Mucosa of descending colon (tissue), 3 donors: ENCODE results near the gene DNAAF1. TPM values are rescaled to one million over a fixed set of nuclear protein-coding genes. Genes with fewer than 3 reads are reported as not detected.

Experiments
- ATAC-seq: fragments of 200-7000 bp; cut with Tn5 transposase; one replicate; pipeline ENCODE4 v1.9.1; 2020; ENCODE audit warnings: mild to moderate bottlenecking, moderate library complexity
- DNase-seq, 3 donors: peaks; one replicate each; pipeline ENCODE4 v3.0.0-alpha.2; 2020
- H3K36me3 ChIP-seq: fragments of 200-600 bp; one replicate; pipeline ENCODE4 v1.8.0; 2021; ENCODE audit warnings: low read depth, mild to moderate bottlenecking
- H3K4me1 ChIP-seq: fragments of 200-600 bp; one replicate; pipeline ENCODE4 v1.8.0; 2021; ENCODE audit warnings: low read depth, mild to moderate bottlenecking
- H3K4me3 ChIP-seq: fragments of 200-600 bp; one replicate; pipeline ENCODE4 v1.8.0; 2021; ENCODE audit warnings: mild to moderate bottlenecking
- H3K9me3 ChIP-seq: fragments of 200-600 bp; one replicate; pipeline ENCODE4 v1.8.0; 2021; ENCODE audit warnings: mild to moderate bottlenecking
- intact Hi-C, 2 donors: fragments of 100-400 bp; cut with DNase I in 1 of 2; cut with micrococcal nuclease in 1 of 2; formaldehyde crosslinking; loops; one replicate each; pipeline versions ENCODE4 v1.11.0 to v1.11.1; 2022; cut with DNase I, micrococcal nuclease
- total RNA-seq, 3 donors: library from RNA; stranded (reverse); fragmentation: NEBNext Ultra II Directional in 2 of 3; extraction: Animal tissue kit (Norgen Biotek cat#: 25700) in 2 of 3; gene quantifications; one replicate each; pipeline versions ENCODE4 v1.2.1 to v1.2.4, GENCODE V29; 2021 to 2023
- TF ChIP-seq, protein P1 (sequence below): fragments of 200-600 bp; IDR thresholded peaks from one replicate; pipeline ENCODE4 v1.8.0; 2022; ENCODE audit warnings: antibody characterized with exemption, mild to moderate bottlenecking
- donor health status: DM: no; HTN: no; CAD: no; lungs with moderate emphysema.
- donor health status: DM: no; HTN: no; CAD: no.
- donor health status: DM: no; HTN: yes; CAD: no.

The DNAAF1 gene
- total RNA-seq, 3 donors from 2014 or later, result 0.95 TPM; not detected in 2

DNA sequence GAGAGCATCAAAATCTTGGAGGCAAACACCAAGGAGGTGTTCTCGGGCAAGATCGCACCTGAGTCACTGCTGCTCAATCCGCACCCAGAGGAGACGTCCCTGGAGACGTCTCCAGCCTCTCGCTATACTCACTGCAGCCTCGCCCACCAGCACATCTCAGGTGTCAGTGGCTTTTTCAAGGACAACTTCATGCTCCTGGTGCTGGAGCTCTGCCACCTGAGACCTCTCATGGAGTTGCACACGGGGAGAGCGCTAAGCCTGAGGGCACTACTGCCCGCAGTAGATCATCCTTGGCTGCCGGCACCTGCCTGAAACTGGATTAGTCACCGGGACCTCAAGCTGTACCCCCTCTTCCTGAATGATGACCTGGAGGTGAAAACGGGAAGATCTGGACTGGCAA lies 25.7 kb upstream of the DNAAF1 start:
- DNase-seq (no peak), ATAC-seq (no peak)
- peaks cover 13% of the 10 kb centered on the region for H3K4me1 ChIP-seq
- H3K4me3 ChIP-seq, result no peak overlapping the region
- H3K9me3 ChIP-seq, result no peaks in the 10 kb centered on the region
- intact Hi-C loops, result no loop called here
- no peaks in the 10 kb centered on the region for H3K36me3 ChIP-seq
- TF ChIP-seq, protein P1, sequence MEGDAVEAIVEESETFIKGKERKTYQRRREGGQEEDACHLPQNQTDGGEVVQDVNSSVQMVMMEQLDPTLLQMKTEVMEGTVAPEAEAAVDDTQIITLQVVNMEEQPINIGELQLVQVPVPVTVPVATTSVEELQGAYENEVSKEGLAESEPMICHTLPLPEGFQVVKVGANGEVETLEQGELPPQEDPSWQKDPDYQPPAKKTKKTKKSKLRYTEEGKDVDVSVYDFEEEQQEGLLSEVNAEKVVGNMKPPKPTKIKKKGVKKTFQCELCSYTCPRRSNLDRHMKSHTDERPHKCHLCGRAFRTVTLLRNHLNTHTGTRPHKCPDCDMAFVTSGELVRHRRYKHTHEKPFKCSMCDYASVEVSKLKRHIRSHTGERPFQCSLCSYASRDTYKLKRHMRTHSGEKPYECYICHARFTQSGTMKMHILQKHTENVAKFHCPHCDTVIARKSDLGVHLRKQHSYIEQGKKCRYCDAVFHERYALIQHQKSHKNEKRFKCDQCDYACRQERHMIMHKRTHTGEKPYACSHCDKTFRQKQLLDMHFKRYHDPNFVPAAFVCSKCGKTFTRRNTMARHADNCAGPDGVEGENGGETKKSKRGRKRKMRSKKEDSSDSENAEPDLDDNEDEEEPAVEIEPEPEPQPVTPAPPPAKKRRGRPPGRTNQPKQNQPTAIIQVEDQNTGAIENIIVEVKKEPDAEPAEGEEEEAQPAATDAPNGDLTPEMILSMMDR, result no peak

DNA sequence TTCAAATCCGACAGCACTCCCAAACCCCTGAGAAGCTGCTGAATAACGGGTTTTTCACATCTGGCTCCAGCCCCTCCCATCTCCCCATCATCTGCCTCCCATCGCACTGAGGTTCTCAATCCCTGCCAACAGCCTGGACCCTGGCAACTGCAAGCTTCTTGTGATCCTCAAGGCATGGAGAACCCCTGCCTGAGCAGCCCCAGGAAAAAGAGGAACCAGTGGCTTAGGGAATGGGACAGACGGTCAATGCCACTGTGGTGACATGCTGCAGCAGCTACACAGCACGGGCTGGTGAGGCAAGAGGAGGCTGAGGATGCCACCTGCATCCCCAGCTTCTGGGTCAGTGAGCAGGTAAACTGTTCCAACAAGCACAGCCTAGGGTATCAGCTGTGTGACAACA lies 25.1 kb upstream of the DNAAF1 start:
- TF ChIP-seq, protein P1, result no peak
- no peaks in the 10 kb centered on the region for H3K36me3 ChIP-seq
- H3K4me1 ChIP-seq, result peaks cover 11% of the 10 kb centered on the region
- intact Hi-C loops, result no loop called here
- no peak for ATAC-seq
- no peak for DNase-seq
- no peaks in the 10 kb centered on the region for H3K9me3 ChIP-seq
- no peak overlapping the region for H3K4me3 ChIP-seq

DNA sequence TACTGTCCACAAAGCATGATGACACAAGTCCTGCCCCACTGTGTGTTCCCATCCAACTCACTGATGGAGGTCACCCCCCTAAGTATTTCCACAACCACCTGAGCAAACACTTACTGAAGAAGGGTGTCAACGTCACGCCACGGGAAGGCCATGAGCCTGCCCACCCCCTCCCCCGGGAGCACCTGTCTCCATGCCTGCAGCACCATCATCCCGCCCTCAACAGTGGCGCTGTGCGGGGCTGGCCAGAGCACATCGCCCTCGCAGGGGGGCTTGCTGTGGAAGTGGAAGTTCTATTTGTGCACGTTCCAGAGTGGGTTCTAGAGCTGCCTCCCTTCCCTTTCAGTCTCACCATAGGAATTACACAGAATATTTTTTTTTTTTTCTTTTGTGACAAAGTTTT lies 24.1 kb upstream of the DNAAF1 start:
- Histone ChIP-seq H3K36me3 (no peaks in the 10 kb centered on the region), H3K4me1 (peaks cover 5% of the 10 kb centered on the region), H3K9me3 (no peaks in the 10 kb centered on the region), H3K4me3 (no peak overlapping the region)
- TF ChIP-seq, protein P1, result no peak
- no peak for DNase-seq
- ATAC-seq, result no peak
- intact Hi-C loops, result no loop called here

DNA sequence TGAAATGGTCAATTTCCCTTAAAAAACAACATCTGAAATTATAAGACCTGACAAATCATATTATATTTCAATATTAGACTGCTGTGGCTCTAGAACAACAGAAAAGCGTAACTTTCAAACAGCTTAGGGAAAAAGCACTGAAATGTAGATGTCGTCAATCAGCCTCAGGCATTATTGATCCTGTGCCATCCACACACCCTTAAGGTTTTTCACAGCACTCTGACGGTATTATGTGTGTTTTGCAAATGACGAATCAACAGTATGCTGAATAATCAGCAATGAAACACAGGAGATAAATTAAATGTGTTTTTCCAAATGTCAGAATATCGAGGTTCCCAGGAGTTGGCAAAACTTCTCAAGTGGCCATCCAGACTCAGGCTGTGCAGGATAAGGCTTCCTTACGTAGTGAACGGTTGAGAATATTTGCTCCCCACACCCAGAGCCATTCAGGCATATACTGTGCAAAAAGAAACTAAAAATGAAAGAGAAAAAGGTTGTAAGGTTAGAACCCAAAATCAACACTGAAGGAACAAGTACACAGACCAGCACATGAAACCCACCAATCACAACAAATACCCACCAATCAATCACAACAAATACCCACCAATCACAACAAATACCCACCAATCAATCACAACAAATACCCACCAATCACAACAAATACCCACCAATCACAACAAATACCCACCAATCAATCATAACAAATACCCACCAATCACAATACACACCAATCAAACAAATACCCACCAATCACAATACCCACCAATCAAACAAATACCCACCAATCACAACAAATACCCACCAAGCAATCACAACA lies 20.6 kb upstream of the DNAAF1 start:
- intact Hi-C loops, result no loop called here
- Histone ChIP-seq H3K36me3 (no peaks in the 10 kb centered on the region), H3K4me1 (no peaks in the 10 kb centered on the region), H3K4me3 (no peak overlapping the region), H3K9me3 (no peaks in the 10 kb centered on the region)
- DNase-seq (no peak), ATAC-seq (no peak)
- TF ChIP-seq, protein P1, result no peak

DNA sequence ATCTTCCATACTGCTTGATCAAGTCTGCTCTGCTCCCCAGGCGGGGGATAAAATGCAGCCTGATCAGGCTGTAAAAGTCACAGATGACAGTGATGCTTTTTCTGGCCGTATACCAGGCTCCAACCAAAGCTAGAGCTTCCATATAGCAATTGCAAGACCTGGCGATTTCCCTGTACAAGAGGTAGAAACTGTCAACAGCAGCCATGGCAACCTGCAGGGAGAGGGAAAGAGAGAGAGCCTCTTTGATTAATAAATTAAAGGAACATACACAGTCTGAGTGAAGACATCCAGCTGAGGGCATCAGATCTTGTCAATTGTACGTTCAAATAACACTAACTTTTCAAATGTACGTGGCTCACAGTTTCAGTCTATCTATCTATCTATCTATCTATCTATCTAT lies 14.0 kb upstream of the DNAAF1 start:
- intact Hi-C loops, result no loop called here
- TF ChIP-seq, protein P1, result no peak
- no peak for DNase-seq
- Histone ChIP-seq H3K36me3 (no peaks in the 10 kb centered on the region), H3K4me1 (no peaks in the 10 kb centered on the region), H3K4me3 (no peak overlapping the region), H3K9me3 (no peaks in the 10 kb centered on the region)
- ATAC-seq, result no peak
